ENCODE measurements around the gene STK11.

STK11 gene

GRCh38 chr19:1205114-1206099 lies at the start of gene STK11:
STK11 (plus strand) TSS chr19:1205778; CDS start chr19:1206914, 1,136 bp downstream.
- peak; percentile 99 for DNase-seq

- no peak for DNase-seq
Observed at GRCh38 chr19:1156305-1156801, 49.2 kb upstream of the STK11 start.

GRCh38 chr19:1156830-1157615 lies 48.6 kb upstream of the STK11 start:
- DNase-seq = no peak

GRCh38 chr19:1157931-1158884 lies 47.4 kb upstream of the STK11 start:
- no peak for DNase-seq

- DNase-seq = no peak
Observed at GRCh38 chr19:1158885-1159448, 46.6 kb upstream of the STK11 start.

GRCh38 chr19:1159864-1160595 lies 45.5 kb upstream of the STK11 start:
- DNase-seq = no peak

GRCh38 chr19:1161716-1162115 lies 43.9 kb upstream of the STK11 start:
- DNase-seq = no peak

- no peak for DNase-seq
Observed at GRCh38 chr19:1162404-1163282, 42.9 kb upstream of the STK11 start.

GRCh38 chr19:1163283-1163933 lies 42.2 kb upstream of the STK11 start:
- DNase-seq = no peak

- no peak for DNase-seq
Observed at GRCh38 chr19:1163934-1164683, 41.5 kb upstream of the STK11 start.

GRCh38 chr19:1164684-1165531 lies 40.7 kb upstream of the STK11 start:
- DNase-seq = no peak

GRCh38 chr19:1166872-1167573 lies 38.6 kb upstream of the STK11 start:
- DNase-seq = no peak

- DNase-seq = no peak
Observed at GRCh38 chr19:1167687-1168571, 37.6 kb upstream of the STK11 start.

GRCh38 chr19:1168572-1169410 lies 36.8 kb upstream of the STK11 start:
- DNase-seq = peak; percentile 12

- no peak for DNase-seq
Observed at GRCh38 chr19:1169411-1169791, 36.2 kb upstream of the STK11 start.

All from midbrain (tissue), 1 donor.